ENCODE measurements around the gene BCAS1. TPM values are rescaled to one million over a fixed set of nuclear protein-coding genes. Genes with fewer than 3 reads are reported as not detected.

The BCAS1 gene
- polyA plus RNA-seq, 1 of the 3 experiments (the other 2 are of a cell fraction), result not detected

GRCh38 chr20:54079652-54080051, 9.3 kb upstream of the BCAS1 start:
- no peaks in the 10 kb centered on the region for H3K9me3 ChIP-seq
- no peak overlapping the region for H3K27ac ChIP-seq (ENCODE audit: low read depth in 2 of 2, low read length in 1 of 2)
- DNase-seq, result no peak
- H3K79me2 ChIP-seq (ENCODE audit: insufficient read depth), result no peaks in the 10 kb centered on the region
- H2AFZ ChIP-seq (ENCODE audit: low read depth), result no peak overlapping the region
- H3K4me2 ChIP-seq, result no peak overlapping the region
- no peaks in the 10 kb centered on the region for H4K20me1 ChIP-seq (ENCODE audit: insufficient read depth)
- WGBS (ENCODE audit: low lambda C conversion rate), result 64% methylated on average over 3 of the region's 3 CpGs
- POLR2A ChIA-PET, result interaction anchor here (0.6 kb wide), 1 partner anchor 156 kb away, joined by 9 read pairs; no protein-coding TSS in a partner anchor
- H3K36me3 ChIP-seq (replicated peaks in 1 of 2; ENCODE audit: control insufficient read depth in 1 of 2, insufficient read depth in 2 of 2, low read length in 1 of 2), result no peaks in the 10 kb centered on the region
- no peaks in the 10 kb centered on the region for H3F3A ChIP-seq (replicated peaks; ENCODE audit: insufficient read depth)
- H3K4me3 ChIP-seq (ENCODE audit: low read depth in 2 of 2, low read length in 1 of 2), result no peak overlapping the region
- no peak overlapping the region for H3K9ac ChIP-seq
- CTCF ChIA-PET, result interaction anchor here (0.7 to 1.4 kb wide), 4 partner anchors 10 to 24 kb away, joined by 3 to 4 read pairs (median 4); no protein-coding TSS in a partner anchor
- no peaks in the 10 kb centered on the region for H3K27me3 ChIP-seq (ENCODE audit: insufficient read depth)
- H3K9me2 ChIP-seq, result no peaks in the 10 kb centered on the region; the same call in 1 of the 2 replicates
- TF ChIP-seq TCF12 (IDR thresholded peaks at IDR 0.05) (no peak), RXRA (IDR thresholded peaks at IDR 0.05; ENCODE audit: borderline replicate concordance, low read depth) (no peak), POLR2AphosphoS5 (IDR thresholded peaks at IDR 0.05; ENCODE audit: low read depth, low read length) (no peak), RCOR1 (IDR thresholded peaks at IDR 0.05; ENCODE audit: low read length) (no peak)
- no peaks in the 10 kb centered on the region; a peak in 1 of 4 replicates for H3K4me1 ChIP-seq (ENCODE audit: control insufficient read depth in 1 of 2, insufficient read depth in 2 of 2, low read depth in 1 of 2, low read length in 1 of 2)

DNA sequence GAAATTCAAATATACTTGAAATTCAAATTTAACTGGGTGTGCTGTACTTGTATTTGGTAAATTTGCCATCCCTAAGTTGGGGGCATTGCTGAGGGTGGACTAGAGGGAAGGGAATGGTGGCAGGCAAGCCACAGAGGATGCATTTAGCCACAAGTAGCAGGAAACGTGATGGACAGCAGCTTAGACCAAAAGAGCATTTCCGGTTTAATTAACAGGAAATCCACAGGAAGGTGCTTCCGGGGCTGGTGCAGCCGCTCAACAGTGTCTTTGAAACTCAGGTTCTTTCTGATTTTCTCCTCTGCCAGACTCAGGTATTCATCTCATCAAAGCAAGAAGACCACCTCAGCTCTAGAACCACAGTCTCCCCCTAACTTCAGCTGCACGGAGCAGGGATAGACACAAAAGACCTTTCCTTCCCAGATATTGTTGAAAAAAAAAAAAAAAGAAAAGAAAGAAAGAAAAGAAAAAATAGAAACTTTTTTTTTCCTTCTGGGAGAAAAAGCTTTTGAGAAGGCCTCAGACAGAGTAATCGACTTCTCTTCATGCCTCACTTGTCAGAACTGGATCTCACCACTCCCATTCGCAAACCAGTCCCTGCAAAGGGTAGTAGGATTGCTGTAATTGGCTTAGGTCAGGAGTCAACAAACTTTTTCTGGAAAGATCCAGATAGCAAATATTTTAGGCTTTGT, 8.0 kb upstream of the BCAS1 start:
- Histone ChIP-seq H3K9me2 (no peaks in the 10 kb centered on the region), H3K9me3 (no peaks in the 10 kb centered on the region), H3F3A (replicated peaks; ENCODE audit: insufficient read depth) (no peaks in the 10 kb centered on the region), H3K4me3 (ENCODE audit: low read depth in 2 of 2, low read length in 1 of 2) (no peak overlapping the region), H4K20me1 (ENCODE audit: insufficient read depth) (no peaks in the 10 kb centered on the region), H3K9ac (no peak overlapping the region), H2AFZ (ENCODE audit: low read depth) (no peak overlapping the region), H3K27ac (ENCODE audit: low read depth in 2 of 2, low read length in 1 of 2) (no peak overlapping the region), H3K27me3 (ENCODE audit: insufficient read depth) (no peaks in the 10 kb centered on the region), H3K79me2 (ENCODE audit: insufficient read depth) (no peaks in the 10 kb centered on the region), H3K4me2 (no peak overlapping the region), H3K36me3 (replicated peaks in 1 of 2; ENCODE audit: control insufficient read depth in 1 of 2, insufficient read depth in 2 of 2, low read length in 1 of 2) (no peaks in the 10 kb centered on the region), H3K4me1 (ENCODE audit: control insufficient read depth in 1 of 2, insufficient read depth in 2 of 2, low read depth in 1 of 2, low read length in 1 of 2) (no peaks in the 10 kb centered on the region; a peak in 1 of 4 replicates)
- no peak for TF ChIP-seq YY1 (IDR thresholded peaks at IDR 0.05; ENCODE audit: low read depth)
- TF ChIP-seq, protein P1, sequence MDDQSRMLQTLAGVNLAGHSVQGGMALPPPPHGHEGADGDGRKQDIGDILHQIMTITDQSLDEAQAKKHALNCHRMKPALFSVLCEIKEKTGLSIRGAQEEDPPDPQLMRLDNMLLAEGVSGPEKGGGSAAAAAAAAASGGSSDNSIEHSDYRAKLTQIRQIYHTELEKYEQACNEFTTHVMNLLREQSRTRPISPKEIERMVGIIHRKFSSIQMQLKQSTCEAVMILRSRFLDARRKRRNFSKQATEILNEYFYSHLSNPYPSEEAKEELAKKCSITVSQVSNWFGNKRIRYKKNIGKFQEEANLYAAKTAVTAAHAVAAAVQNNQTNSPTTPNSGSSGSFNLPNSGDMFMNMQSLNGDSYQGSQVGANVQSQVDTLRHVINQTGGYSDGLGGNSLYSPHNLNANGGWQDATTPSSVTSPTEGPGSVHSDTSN (IDR thresholded peaks at IDR 0.05), result no peak
- POLR2A ChIA-PET, result no interaction called here
- 68% methylated on average over 7 of the region's 7 CpGs for WGBS (ENCODE audit: low lambda C conversion rate)
- CTCF ChIA-PET, result interaction anchor here (1.1 to 1.4 kb wide), 2 partner anchors 9 to 19 kb away, joined by 3 to 4 read pairs; no protein-coding TSS in a partner anchor
- DNase-seq, result no peak

GRCh38 chr20:54076259-54076658, 5.9 kb upstream of the BCAS1 start:
- H3K4me2 ChIP-seq, result no peak overlapping the region
- no peaks in the 10 kb centered on the region for H4K20me1 ChIP-seq (ENCODE audit: insufficient read depth)
- no peak for DNase-seq
- H3K4me1 ChIP-seq (ENCODE audit: control insufficient read depth in 1 of 2, insufficient read depth in 2 of 2, low read depth in 1 of 2, low read length in 1 of 2), result no peaks in the 10 kb centered on the region; a peak in 2 of 4 replicates
- ChIA-PET CTCF (no interaction called here), POLR2A (no interaction called here)
- H2AFZ ChIP-seq (ENCODE audit: low read depth), result no peak overlapping the region
- no peak overlapping the region for H3K27ac ChIP-seq (ENCODE audit: low read depth in 2 of 2, low read length in 1 of 2)
- no peaks in the 10 kb centered on the region for H3K79me2 ChIP-seq (ENCODE audit: insufficient read depth)
- no peak overlapping the region for H3K9ac ChIP-seq
- no peak overlapping the region for H3K4me3 ChIP-seq (ENCODE audit: low read depth in 2 of 2, low read length in 1 of 2)
- WGBS (ENCODE audit: low lambda C conversion rate), result 65% methylated on average over 3 of the region's 3 CpGs
- H3K9me3 ChIP-seq, result no peaks in the 10 kb centered on the region
- no peaks in the 10 kb centered on the region for H3K36me3 ChIP-seq (replicated peaks in 1 of 2; ENCODE audit: control insufficient read depth in 1 of 2, insufficient read depth in 2 of 2, low read length in 1 of 2)
- H3K27me3 ChIP-seq (ENCODE audit: insufficient read depth), result no peaks in the 10 kb centered on the region
- H3F3A ChIP-seq (replicated peaks; ENCODE audit: insufficient read depth), result no peaks in the 10 kb centered on the region
- H3K9me2 ChIP-seq, result no peaks in the 10 kb centered on the region
- TF ChIP-seq MXI1 (IDR thresholded peaks at IDR 0.05; ENCODE audit: low read depth, low read length) (no peak), USF2 (IDR thresholded peaks at IDR 0.05; ENCODE audit: borderline replicate concordance, low read depth, low read length) (no peak), YY1 (IDR thresholded peaks at IDR 0.05; ENCODE audit: low read depth) (no peak), TCF12 (IDR thresholded peaks at IDR 0.05) (no peak), TAF1 (IDR thresholded peaks at IDR 0.05; ENCODE audit: borderline replicate concordance, low read depth, low read length) (no peak), TEAD4 (IDR thresholded peaks at IDR 0.05; ENCODE audit: borderline replicate concordance, insufficient read depth) (no peak), RAD21 (IDR thresholded peaks at IDR 0.05; ENCODE audit: low read length) (no peak), JUND (IDR thresholded peaks at IDR 0.05) (no peak), SIN3A (IDR thresholded peaks at IDR 0.05; ENCODE audit: borderline replicate concordance, low read depth, low read length) (no peak), CHD2 (IDR thresholded peaks at IDR 0.05; ENCODE audit: low read length, partially characterized antibody) (no peak), USF1 (IDR thresholded peaks at IDR 0.05; ENCODE audit: borderline replicate concordance, low read depth) (no peak), RFX5 (IDR thresholded peaks at IDR 0.05; ENCODE audit: low read length) (no peak)
- TF ChIP-seq, protein P2, sequence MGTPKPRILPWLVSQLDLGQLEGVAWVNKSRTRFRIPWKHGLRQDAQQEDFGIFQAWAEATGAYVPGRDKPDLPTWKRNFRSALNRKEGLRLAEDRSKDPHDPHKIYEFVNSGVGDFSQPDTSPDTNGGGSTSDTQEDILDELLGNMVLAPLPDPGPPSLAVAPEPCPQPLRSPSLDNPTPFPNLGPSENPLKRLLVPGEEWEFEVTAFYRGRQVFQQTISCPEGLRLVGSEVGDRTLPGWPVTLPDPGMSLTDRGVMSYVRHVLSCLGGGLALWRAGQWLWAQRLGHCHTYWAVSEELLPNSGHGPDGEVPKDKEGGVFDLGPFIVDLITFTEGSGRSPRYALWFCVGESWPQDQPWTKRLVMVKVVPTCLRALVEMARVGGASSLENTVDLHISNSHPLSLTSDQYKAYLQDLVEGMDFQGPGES (IDR thresholded peaks at IDR 0.05; ENCODE audit: low read depth, low read length), result no peak

Data from SK-N-SH (cell line).